ENCODE measurements around the gene ATP11A.

The ATP11A gene

DNA sequence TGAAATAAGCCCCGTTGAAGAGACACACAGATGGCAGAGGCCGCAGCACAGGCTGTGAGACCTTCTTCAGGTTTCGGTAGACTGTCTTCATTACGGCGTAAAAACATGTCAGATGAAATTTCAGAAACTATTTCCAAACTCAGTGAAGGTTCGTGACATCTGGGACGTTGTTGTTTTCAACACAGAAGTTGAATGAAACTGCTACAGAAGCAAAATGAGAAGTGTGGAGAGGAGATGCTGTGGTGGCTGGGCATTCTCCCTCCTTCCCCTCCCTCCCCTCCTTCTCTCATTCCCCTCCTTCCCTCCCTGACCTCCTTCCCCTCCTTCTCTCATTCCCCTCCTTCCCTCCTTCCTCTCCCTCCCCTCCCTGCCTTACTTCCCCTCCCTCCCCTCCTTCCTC is 113.6 kb downstream of the ATP11A start:
- DNase-seq: no peak

- no peak for DNase-seq
These were observed 114.5 kb downstream of the ATP11A start for GRCh38 chr13:112804374-112804773.

- no peak for DNase-seq
These were observed 117.2 kb downstream of the ATP11A start for GRCh38 chr13:112806739-112807652.

- no peak for DNase-seq
These were observed 118.0 kb downstream of the ATP11A start for GRCh38 chr13:112807653-112808376.

- no peak for DNase-seq
These were observed 118.7 kb downstream of the ATP11A start for GRCh38 chr13:112808377-112809140.

DNA sequence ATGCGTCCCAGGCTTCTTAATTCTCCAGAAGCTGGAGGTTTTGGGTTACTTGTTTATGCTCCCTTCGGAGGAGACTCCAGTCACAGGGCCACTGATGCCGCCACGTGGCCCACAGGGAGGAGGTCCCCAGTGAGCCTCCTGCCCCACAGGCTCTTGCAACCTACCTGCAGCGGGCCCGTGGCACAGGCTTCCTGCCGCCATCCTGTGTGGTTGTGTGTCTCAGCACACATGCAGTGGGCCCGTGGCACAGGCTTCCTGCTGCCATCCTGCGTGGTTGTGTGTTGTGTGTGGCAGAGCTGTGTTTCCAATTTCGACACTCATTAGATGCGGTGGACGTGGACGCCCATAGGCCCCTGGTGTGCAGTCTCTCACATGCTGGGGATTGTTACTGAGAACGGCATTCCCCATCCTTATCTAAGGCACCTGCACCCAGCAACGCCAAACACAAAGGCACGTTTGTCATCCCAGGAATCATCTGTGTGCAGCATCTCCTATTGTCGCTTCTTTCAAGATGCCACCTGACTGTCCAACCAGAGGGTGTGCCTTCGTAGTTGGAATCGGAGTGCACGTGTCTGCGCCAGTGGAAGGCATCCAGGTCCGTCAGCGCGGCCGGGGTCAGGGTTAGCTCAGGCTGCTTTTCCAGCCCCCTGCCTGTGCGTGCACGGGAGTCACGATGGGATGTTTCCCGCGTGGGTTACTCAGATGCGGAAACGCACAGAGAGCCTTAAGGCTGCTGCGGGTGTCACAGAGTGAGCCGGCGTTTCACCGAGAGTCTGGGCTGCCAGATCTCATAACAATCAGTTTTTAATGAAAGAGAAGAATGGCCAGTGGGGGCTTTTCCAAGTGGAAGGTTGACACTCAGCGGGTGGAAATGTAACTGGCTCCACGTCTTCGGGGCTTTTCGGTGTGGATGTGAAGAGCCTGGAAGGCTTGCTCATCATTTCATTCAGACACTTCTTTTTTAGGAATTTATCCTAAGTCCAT is 119.8 kb downstream of the ATP11A start:
- no peak for DNase-seq

- DNase-seq: no peak
These were observed 120.8 kb downstream of the ATP11A start for GRCh38 chr13:112810608-112811007.

DNA sequence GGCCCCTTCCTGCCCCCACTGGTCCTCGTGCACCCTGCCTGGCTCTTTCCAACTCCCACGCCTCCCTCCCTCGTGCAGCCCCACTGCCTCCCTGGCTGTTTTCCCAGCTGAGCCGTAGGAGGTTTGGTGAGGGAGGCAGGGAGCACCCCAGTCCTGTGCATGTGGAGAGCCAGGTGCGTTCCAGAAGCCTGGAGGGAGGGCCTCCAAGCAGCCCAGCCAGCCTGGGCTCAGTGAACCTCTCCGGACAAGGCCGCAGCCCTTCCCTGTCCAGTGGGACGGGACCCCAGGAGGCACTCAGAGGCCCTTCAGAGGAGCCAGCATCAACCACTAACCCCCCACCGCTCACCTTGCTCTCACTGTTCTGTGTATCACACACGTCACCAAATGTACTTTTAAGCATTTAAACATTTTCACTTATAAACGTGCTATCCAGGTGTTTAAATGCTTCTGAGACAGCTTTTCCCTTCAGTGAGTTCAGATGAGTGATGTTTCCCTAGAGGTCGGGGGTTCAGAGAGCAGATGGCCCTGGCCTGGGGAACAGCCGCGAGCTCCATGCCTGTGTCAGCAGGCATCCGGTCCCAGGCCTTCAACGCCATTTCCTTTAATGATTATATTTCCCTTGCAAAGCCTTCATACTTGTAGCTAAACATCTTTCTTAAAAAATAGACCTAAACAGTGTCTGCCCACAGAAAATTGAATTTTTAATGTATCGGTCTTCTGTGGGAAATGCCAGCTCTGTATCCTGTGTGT is 122.6 kb downstream of the ATP11A start:
- DNase-seq: peak; percentile 31

DNA sequence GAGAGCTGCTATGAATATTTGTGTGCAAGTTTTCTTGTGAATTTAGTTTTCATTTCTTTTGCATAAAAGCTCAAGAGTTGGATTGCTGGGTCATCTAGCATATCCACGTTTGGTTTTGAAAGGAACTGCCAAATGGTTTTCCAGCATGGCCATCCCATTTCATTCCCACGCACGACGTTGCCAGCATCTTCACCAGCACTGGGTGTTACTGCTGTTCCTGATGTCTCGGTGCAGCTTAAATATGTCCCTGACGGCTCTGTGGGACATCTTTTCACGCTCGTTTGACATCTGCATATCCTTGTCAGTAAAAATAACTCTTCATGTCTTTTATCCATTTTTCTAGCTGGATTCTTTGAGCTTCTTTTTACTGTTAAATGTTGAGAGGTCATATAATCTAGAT is 123.7 kb downstream of the ATP11A start:
- DNase-seq: no peak

DNA sequence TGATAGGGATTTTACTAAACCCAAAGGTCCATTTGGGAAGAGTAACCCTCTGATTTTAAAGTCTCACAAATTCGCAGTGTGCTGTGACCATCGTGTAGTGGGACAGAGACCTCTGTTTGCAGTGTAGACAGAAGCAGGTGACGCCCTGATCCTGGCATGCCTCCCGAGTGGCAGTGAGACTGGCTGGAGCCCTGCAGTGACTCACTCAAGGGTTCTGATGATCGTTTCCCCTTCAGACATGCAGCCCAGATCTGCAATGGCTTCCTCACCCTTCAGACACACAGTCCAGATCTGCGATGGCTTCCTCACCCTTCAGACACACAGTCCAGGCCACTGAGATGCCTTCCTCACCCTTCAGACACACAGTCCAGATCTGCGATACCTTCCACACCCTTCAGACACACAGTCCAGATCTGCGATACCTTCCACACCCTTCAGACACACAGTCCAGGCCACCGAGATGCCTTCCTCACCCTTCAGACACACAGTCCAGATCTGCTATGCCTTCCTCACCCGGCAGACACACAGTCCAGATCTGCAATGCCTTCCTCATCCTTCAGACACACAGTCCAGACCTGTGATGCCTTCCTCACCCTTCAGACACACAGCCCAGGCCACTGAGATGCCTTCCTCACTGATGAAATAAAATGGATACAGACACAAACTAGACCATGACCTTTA is 125.2 kb downstream of the ATP11A start:
- DNase-seq: no peak

DNA sequence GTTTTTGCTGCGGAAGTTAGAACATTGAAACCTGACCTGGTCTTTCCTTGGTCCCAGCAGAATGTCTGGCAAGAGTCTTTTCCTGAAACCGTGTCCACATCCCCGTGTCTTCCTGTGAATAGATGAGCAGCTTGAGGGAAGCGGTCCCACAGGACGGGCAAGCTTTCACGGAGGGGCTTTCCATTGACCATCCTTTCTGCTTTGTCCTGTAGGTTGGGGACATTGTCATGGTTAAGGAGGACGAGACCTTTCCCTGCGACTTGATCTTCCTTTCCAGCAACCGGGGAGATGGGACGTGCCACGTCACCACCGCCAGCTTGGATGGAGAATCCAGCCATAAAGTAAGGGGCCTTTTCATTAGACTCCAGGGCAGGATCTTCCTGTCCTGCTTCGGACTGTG is 126.0 kb downstream of the ATP11A start:
- DNase-seq: no peak

GRCh38 chr13:112818040-112818697 is 128.3 kb downstream of the ATP11A start:
- DNase-seq: no peak

DNA sequence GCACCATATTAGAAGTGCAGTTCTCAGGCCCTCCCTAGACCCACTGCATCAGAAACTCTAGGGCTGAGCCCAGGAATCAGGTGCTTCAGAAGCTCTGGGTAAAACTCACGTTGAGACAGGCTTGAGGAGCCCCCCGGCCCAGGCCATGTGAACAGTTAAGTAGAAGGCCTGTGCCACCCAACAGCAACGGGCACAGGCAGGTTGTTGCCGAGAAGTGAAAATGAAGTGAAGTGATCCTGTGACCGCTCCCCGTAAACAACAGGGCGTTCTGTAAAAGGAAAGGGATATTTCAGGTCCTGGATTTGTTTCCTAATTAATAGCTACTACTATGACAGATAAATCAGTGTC is 128.8 kb downstream of the ATP11A start:
- DNase-seq: no peak

GRCh38 chr13:112819111-112819510 is 129.3 kb downstream of the ATP11A start:
- DNase-seq: no peak

DNA sequence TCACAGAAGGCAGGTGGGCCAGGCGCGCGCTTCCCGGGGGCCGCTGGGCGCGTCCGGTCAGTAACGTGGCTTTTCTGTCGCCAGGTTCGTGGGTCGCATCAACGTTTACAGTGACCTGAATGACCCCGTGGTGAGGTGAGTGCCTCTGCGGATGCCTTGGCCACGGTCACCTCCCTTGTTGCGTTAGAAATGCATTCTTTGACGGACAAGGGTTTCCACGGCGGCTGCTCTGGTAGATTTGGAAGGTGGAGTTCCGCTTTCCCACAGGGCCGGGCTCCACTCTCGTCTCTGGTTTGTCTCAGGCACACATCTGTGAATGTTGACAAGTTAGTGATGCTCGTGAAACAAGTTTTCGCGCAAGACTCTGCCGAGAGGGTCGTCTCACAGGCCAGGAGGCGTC is 130.0 kb downstream of the ATP11A start:
- DNase-seq: no peak

GRCh38 chr13:112820318-112820717 is 130.5 kb downstream of the ATP11A start:
- no peak for DNase-seq

- DNase-seq: no peak
These were observed 131.7 kb downstream of the ATP11A start for GRCh38 chr13:112821340-112822055.

- DNase-seq: no peak
These were observed 133.0 kb downstream of the ATP11A start for GRCh38 chr13:112822851-112823250.

DNA sequence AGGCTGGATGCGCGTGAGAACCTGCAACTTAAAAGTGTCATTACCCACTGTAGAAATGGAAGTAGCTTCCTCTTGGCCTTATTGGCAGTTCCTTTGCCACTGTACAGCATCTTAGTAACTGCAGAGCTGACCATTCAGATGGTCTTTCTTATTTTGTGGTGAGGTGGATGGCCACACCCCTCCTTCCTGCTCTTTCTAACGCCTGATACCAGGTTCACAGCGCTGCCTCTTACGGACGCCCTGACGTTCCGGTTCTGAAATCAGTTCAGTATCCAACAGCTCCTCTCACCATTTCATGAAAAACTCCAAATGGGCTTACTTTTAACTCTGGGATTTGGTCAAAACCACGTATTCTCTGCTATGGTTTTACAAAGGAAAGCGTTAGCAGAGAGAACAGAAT is 134.6 kb downstream of the ATP11A start:
- DNase-seq: no peak

DNA sequence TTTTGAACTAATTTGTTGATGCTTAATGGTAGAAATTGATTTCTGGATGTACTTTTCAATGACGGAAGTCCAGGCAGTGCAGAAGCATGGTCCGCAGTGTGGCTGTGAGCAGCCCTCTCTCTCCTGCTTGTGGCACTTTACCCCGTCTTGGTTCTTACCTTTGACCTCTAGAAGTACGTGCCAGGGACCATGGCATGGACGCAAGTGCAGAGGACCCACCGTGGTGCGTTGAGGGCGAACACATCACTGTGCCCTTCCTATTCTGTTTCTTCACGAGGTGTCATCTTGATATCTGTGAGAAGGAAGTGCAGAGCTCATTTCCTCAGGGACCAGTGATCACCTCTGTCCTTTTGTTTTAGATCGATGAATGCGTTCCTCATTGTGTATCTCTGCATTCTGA is 135.2 kb downstream of the ATP11A start:
- no peak for DNase-seq
